WTC11 (cell line): ENCODE measurements around the gene PSMD1. TPM values are rescaled to one million over a fixed set of nuclear protein-coding genes. Genes with fewer than 3 reads are reported as not detected.

ENCODE experiments used
- ATAC-seq: fragments of 200-7000 bp; cut with Tn5 transposase; 2 replicates; pipeline ENCODE4 v1.10.0; 2021; ENCODE audit warnings: mild to moderate bottlenecking, moderate library complexity
- CTCF ChIA-PET: fragments of 300-600 bp; sonication (Branson Sonifier 250); formaldehyde crosslinking; loops from one replicate; lab custom pipeline; 2021; ENCODE audit warnings: antibody characterized with exemption; lab: Charles Lee
- POLR2A ChIA-PET: fragments of 350-600 bp; sonication (Branson Sonifier 250); formaldehyde crosslinking; loops from one replicate; lab custom pipeline; 2021; ENCODE audit warnings: antibody characterized with exemption; lab: Charles Lee
- DNase-seq: peaks from one replicate; pipeline ENCODE4 v3.0.0; 2021; ENCODE audit warnings: low spot score
- H3K27ac Mint-ChIP-seq: 2 replicates; pipeline ENCODE4 v1.8.0; 2021; ENCODE audit warnings: mixed read lengths
- H3K27me3 Mint-ChIP-seq: 2 replicates; pipeline ENCODE4 v1.8.0; 2021; ENCODE audit warnings: low read depth, mild to moderate bottlenecking, moderate library complexity, mixed read lengths
- H3K36me3 Mint-ChIP-seq: 2 replicates; pipeline ENCODE4 v1.8.0; 2021; ENCODE audit warnings: mixed read lengths
- H3K4me1 Mint-ChIP-seq: 2 replicates; pipeline ENCODE4 v1.8.0; 2022; ENCODE audit warnings: mixed read lengths
- H3K4me3 Mint-ChIP-seq: 2 replicates; pipeline ENCODE4 v1.8.0; 2021; ENCODE audit warnings: mild to moderate bottlenecking, moderate library complexity, mixed read lengths
- H3K9me3 Mint-ChIP-seq: 2 replicates; pipeline ENCODE4 v1.8.0; 2021; ENCODE audit warnings: mixed read lengths
- AR ChIP-seq: fragments of 250-450 bp; sonication (Bioruptor Pico); IDR thresholded peaks from 2 replicates; pipeline ENCODE4 v1.9.0; 2021; ENCODE audit warnings: mild to moderate bottlenecking
- CBFB ChIP-seq: sonication (generic); formaldehyde crosslinking; IDR thresholded peaks from 2 replicates; pipeline ENCODE4 v1.8.1; 2022; ENCODE audit warnings: mild to moderate bottlenecking, low read depth, missing genetic modification reagents
- ETV6 ChIP-seq: sonication (generic); formaldehyde crosslinking; IDR thresholded peaks from 2 replicates; pipeline ENCODE4 v1.8.1; 2022; ENCODE audit warnings: mild to moderate bottlenecking, missing genetic modification reagents
- FOXK1 ChIP-seq: sonication (generic); formaldehyde crosslinking; IDR thresholded peaks from 2 replicates; pipeline ENCODE4 v1.8.0; 2022; ENCODE audit warnings: mild to moderate bottlenecking, moderate library complexity, missing genetic modification reagents
- GABPB1 ChIP-seq: sonication (generic); formaldehyde crosslinking; IDR thresholded peaks from 2 replicates; pipeline ENCODE4 v1.8.1; 2023; ENCODE audit warnings: mild to moderate bottlenecking, missing genetic modification reagents
- GTF2I ChIP-seq: fragments of 250-450 bp; sonication (Bioruptor Pico); conservative IDR thresholded peaks from 2 replicates; pipeline ENCODE4 v1.4.0; 2021; ENCODE audit warnings: mild to moderate bottlenecking
- HMGXB4 ChIP-seq: sonication (generic); formaldehyde crosslinking; IDR thresholded peaks from 2 replicates; pipeline ENCODE4 v1.8.1; 2023; ENCODE audit warnings: mild to moderate bottlenecking, moderate library complexity, missing genetic modification reagents
- KAT7 ChIP-seq: sonication (generic); formaldehyde crosslinking; IDR thresholded peaks from 2 replicates; pipeline ENCODE4 v1.8.1; 2023; ENCODE audit warnings: missing genetic modification reagents, mild to moderate bottlenecking, borderline replicate concordance
- NFYB ChIP-seq: sonication (generic); formaldehyde crosslinking; conservative IDR thresholded peaks from 2 replicates; pipeline ENCODE4 v1.8.0; 2022; ENCODE audit warnings: low read depth, missing genetic modification reagents
- RORB ChIP-seq: fragments of 250-450 bp; sonication (Bioruptor Pico); IDR thresholded peaks from 2 replicates; pipeline ENCODE4 v1.9.0; 2021; ENCODE audit warnings: mild to moderate bottlenecking
- SMAD4 ChIP-seq: sonication (generic); formaldehyde crosslinking; IDR thresholded peaks from 2 replicates; pipeline ENCODE4 v1.8.0; 2022; ENCODE audit warnings: mild to moderate bottlenecking, missing genetic modification reagents
- TCF7 ChIP-seq: sonication (generic); formaldehyde crosslinking; IDR thresholded peaks from 2 replicates; pipeline ENCODE4 v1.8.0; 2022; ENCODE audit warnings: mild to moderate bottlenecking, low read depth, missing genetic modification reagents, moderate library complexity
- ZNF416 ChIP-seq: fragments of 250-450 bp; sonication (Bioruptor Pico); IDR thresholded peaks from 2 replicates; pipeline ENCODE4 v1.9.0; 2021; ENCODE audit warnings: mild to moderate bottlenecking, inconsistent platforms
- total RNA-seq: library from RNA; stranded (reverse); gene quantifications from 3 replicates; pipeline ENCODE4 v1.2.3, GENCODE V29; 2021
- TF ChIP-seq, protein P1 (sequence below): fragments of 250-450 bp; sonication (Bioruptor Pico); IDR thresholded peaks from 2 replicates; pipeline ENCODE4 v2.1.2; 2022; ENCODE audit warnings: mild to moderate bottlenecking, moderate library complexity
- TF ChIP-seq, protein P2 (sequence below): fragments of 200-600 bp; IDR thresholded peaks from 2 replicates; pipeline ENCODE4 v1.8.0; 2022; ENCODE audit warnings: antibody characterized with exemption
- TF ChIP-seq, protein P3 (sequence below): sonication (generic); formaldehyde crosslinking; IDR thresholded peaks from 2 replicates; pipeline ENCODE4 v1.8.0; 2023; ENCODE audit warnings: mild to moderate bottlenecking, missing genetic modification reagents
- TF ChIP-seq, protein P4 (sequence below): sonication (generic); formaldehyde crosslinking; IDR thresholded peaks from 2 replicates; pipeline ENCODE4 v1.8.0; 2022; ENCODE audit warnings: mild to moderate bottlenecking, missing genetic modification reagents
- TF ChIP-seq, protein P5 (sequence below): fragments of 250-450 bp; sonication (Bioruptor Pico); IDR thresholded peaks from 2 replicates; pipeline ENCODE4 v1.9.0; 2021; ENCODE audit warnings: mild to moderate bottlenecking
- TF ChIP-seq, protein P6 (sequence below): fragments of 250-450 bp; sonication (Bioruptor Pico); IDR thresholded peaks from 2 replicates; pipeline ENCODE4 v1.8.0; 2021; ENCODE audit warnings: mild to moderate bottlenecking

Gene PSMD1
- total RNA-seq, 1 experiment from 2014 or later = 163 TPM

DNA sequence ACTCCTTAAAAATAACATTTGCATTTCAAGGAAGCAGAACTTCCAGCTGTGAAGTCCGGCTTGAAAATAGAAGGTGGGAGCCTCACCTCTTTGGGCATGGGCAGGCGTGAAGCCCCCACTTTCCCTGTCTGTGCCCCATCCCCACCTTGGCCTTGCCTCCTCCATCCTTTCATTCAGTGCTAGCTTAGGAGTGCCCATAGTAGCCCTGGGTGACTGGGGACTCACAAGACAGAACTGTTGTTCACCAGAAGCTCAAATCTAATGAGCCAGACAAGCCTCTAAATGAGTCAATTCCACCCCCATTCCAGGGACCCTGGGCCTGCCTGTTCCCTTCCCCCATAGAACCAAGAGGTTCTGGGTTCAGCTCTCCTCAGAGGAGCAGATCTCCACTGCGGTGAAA is 40.7 kb upstream of the PSMD1 start (continued):
- TF ChIP-seq, protein P1, sequence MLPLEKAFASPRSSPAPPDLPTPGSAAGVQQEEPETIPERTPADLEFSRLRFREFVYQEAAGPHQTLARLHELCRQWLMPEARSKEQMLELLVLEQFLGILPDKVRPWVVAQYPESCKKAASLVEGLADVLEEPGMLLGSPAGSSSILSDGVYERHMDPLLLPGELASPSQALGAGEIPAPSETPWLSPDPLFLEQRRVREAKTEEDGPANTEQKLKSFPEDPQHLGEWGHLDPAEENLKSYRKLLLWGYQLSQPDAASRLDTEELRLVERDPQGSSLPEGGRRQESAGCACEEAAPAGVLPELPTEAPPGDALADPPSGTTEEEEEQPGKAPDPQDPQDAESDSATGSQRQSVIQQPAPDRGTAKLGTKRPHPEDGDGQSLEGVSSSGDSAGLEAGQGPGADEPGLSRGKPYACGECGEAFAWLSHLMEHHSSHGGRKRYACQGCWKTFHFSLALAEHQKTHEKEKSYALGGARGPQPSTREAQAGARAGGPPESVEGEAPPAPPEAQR (CRISPR knock-in tag) = no peak
- no peak for TF ChIP-seq KAT7 (CRISPR knock-in tag)
- TF ChIP-seq CBFB = no peak
- TF ChIP-seq, protein P2, sequence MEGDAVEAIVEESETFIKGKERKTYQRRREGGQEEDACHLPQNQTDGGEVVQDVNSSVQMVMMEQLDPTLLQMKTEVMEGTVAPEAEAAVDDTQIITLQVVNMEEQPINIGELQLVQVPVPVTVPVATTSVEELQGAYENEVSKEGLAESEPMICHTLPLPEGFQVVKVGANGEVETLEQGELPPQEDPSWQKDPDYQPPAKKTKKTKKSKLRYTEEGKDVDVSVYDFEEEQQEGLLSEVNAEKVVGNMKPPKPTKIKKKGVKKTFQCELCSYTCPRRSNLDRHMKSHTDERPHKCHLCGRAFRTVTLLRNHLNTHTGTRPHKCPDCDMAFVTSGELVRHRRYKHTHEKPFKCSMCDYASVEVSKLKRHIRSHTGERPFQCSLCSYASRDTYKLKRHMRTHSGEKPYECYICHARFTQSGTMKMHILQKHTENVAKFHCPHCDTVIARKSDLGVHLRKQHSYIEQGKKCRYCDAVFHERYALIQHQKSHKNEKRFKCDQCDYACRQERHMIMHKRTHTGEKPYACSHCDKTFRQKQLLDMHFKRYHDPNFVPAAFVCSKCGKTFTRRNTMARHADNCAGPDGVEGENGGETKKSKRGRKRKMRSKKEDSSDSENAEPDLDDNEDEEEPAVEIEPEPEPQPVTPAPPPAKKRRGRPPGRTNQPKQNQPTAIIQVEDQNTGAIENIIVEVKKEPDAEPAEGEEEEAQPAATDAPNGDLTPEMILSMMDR = no peak
- no peak for TF ChIP-seq AR (CRISPR knock-in tag)
- no peak for TF ChIP-seq FOXK1 (CRISPR knock-in tag)
- TF ChIP-seq, protein P3, sequence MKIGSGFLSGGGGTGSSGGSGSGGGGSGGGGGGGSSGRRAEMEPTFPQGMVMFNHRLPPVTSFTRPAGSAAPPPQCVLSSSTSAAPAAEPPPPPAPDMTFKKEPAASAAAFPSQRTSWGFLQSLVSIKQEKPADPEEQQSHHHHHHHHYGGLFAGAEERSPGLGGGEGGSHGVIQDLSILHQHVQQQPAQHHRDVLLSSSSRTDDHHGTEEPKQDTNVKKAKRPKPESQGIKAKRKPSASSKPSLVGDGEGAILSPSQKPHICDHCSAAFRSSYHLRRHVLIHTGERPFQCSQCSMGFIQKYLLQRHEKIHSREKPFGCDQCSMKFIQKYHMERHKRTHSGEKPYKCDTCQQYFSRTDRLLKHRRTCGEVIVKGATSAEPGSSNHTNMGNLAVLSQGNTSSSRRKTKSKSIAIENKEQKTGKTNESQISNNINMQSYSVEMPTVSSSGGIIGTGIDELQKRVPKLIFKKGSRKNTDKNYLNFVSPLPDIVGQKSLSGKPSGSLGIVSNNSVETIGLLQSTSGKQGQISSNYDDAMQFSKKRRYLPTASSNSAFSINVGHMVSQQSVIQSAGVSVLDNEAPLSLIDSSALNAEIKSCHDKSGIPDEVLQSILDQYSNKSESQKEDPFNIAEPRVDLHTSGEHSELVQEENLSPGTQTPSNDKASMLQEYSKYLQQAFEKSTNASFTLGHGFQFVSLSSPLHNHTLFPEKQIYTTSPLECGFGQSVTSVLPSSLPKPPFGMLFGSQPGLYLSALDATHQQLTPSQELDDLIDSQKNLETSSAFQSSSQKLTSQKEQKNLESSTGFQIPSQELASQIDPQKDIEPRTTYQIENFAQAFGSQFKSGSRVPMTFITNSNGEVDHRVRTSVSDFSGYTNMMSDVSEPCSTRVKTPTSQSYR (CRISPR knock-in tag) = no peak
- no peak for TF ChIP-seq SMAD4 (CRISPR knock-in tag)

GRCh38 chr2:231016566-231017230 is 40.0 kb upstream of the PSMD1 start:
- Mint-ChIP-seq H3K4me3 (no peak overlapping the region), H3K4me1 (peaks cover 18% of the 10 kb centered on the region), H3K27me3 (no peaks in the 10 kb centered on the region; the same call in none of the 2 replicates), H3K9me3 (peaks cover 9% of the 10 kb centered on the region), H3K27ac (no peak overlapping the region), H3K36me3 (peaks cover 2% of the 10 kb centered on the region; the same call in 1 of the 2 replicates)
- TF ChIP-seq HMGXB4 (CRISPR knock-in tag) (no peak), GABPB1 (CRISPR knock-in tag) (peak; percentile 79)
- ChIA-PET CTCF (interaction anchor here (0.6 to 3.5 kb wide), 7 partner anchors 16 to 192 kb away, joined by 3 to 23 read pairs (median 7); no protein-coding TSS in a partner anchor), POLR2A (no interaction called here)
- DNase-seq = no peak
- no peak for ATAC-seq

DNA sequence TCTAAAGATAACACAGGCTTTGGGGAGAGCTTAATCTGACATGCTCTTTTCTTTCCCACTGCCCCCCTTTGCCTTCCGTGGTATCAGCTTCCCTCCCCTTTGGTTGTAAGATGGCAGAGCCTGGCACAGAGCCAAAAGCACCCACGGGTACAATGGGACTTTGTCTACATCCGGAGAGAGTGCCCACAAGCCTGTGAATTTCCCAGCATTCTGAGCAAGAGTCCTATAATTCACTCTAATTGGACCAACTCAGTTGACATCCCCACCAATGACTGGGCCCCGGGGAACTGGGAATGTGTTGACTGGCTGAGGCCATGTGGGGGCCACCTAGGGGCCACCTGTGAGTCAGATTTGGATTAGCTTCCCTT is 39.5 kb upstream of the PSMD1 start:
- ChIA-PET CTCF (interaction anchor here (0.8 to 3.5 kb wide), 5 partner anchors 17 to 193 kb away, joined by 4 to 23 read pairs (median 7); no protein-coding TSS in a partner anchor), POLR2A (no interaction called here)
- no peak for DNase-seq
- Mint-ChIP-seq H3K27ac (no peak overlapping the region), H3K27me3 (no peaks in the 10 kb centered on the region; the same call in none of the 2 replicates), H3K9me3 (peaks cover 9% of the 10 kb centered on the region), H3K4me3 (no peak overlapping the region), H3K4me1 (peaks cover 18% of the 10 kb centered on the region)
- ATAC-seq = peak; percentile 53
- TF ChIP-seq, protein P4, sequence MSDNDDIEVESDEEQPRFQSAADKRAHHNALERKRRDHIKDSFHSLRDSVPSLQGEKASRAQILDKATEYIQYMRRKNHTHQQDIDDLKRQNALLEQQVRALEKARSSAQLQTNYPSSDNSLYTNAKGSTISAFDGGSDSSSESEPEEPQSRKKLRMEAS (CRISPR knock-in tag) = no peak
- no peak for TF ChIP-seq NFYB (CRISPR knock-in tag)
- no peak for TF ChIP-seq ETV6 (CRISPR knock-in tag)
- TF ChIP-seq RORB (CRISPR knock-in tag) = no peak
- TF ChIP-seq, protein P5, sequence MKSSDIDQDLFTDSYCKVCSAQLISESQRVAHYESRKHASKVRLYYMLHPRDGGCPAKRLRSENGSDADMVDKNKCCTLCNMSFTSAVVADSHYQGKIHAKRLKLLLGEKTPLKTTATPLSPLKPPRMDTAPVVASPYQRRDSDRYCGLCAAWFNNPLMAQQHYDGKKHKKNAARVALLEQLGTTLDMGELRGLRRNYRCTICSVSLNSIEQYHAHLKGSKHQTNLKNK (CRISPR knock-in tag) = no peak
- TF ChIP-seq, protein P6, sequence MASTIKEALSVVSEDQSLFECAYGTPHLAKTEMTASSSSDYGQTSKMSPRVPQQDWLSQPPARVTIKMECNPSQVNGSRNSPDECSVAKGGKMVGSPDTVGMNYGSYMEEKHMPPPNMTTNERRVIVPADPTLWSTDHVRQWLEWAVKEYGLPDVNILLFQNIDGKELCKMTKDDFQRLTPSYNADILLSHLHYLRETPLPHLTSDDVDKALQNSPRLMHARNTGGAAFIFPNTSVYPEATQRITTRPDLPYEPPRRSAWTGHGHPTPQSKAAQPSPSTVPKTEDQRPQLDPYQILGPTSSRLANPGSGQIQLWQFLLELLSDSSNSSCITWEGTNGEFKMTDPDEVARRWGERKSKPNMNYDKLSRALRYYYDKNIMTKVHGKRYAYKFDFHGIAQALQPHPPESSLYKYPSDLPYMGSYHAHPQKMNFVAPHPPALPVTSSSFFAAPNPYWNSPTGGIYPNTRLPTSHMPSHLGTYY = no peak
- TF ChIP-seq SMAD4 (CRISPR knock-in tag) = no peak
- no peak for TF ChIP-seq ZNF416 (CRISPR knock-in tag)
- no peak for TF ChIP-seq GTF2I (CRISPR knock-in tag)
- no peak for TF ChIP-seq TCF7 (CRISPR knock-in tag)
- TF ChIP-seq, all 79 proteins: peak for 0
- H3K36me3 Mint-ChIP-seq = peaks cover 2% of the 10 kb centered on the region; the same call in 1 of the 2 replicates
